Cerebellar cortex (tissue), 1 donor: ENCODE results near the gene NUMB.

Experiments used
- DNase-seq: peaks from one replicate; pipeline ENCODE4 v3.0.0-alpha.2; 2015; ENCODE audit warnings: low spot score

NUMB gene

GRCh38 chr14:73261075-73261474 is 197.3 kb downstream of the NUMB start:
- DNase-seq = no peak

DNA sequence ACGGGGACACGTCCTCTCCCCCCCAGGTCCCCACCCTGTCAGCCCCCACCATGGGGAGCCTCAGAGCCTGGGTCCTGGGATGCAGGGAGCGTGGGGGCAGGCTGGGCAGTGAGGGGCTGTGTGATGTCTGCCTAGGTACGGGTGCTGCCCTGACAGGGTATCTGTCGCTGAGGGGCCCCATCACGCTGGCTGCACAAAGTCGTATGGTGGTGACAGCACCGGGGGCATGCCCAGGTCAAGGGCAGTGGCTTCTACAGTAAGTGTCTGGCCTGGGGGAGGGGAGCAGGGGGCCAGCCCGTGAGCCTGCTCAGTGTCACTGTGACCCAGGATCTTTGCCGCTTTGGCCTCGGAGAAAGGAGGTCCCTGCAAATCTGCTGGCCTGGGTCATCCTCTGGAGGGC is 197.8 kb downstream of the NUMB start:
- DNase-seq = no peak

- DNase-seq = no peak
These were observed 198.5 kb downstream of the NUMB start for GRCh38 chr14:73259837-73260236.

- no peak for DNase-seq
These were observed 199.3 kb downstream of the NUMB start for GRCh38 chr14:73258845-73259611.

GRCh38 chr14:73258076-73258475 is 200.3 kb downstream of the NUMB start:
- no peak for DNase-seq

DNA sequence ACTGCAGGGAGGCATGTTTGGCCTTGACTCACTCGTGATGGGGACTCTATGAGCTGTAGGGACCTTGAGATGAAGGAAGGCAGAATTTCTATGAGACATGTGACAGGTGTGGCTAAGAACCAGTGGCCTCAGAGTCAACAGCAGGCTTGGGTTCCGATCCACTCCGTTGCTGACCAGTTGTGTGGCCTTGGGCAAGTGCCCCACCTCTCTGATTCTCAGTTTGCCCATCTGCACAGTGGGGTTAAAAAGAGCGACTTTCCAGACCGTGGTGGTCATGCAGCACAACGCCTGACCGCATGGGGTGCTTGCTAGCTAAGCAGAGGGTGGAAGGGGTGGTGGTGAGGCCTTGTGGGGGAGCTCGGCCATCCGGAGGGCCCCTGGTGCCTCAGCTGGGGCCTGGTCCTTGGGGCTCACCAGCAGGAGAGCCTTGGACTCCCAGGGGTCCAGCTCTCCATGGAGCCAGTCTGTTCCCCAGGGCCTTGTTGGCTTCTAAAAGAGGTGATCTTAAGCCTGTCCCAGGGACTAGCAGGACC is 202.6 kb downstream of the NUMB start:
- DNase-seq = no peak

- no peak for DNase-seq
These were observed 203.3 kb downstream of the NUMB start for GRCh38 chr14:73255005-73255400.

DNA sequence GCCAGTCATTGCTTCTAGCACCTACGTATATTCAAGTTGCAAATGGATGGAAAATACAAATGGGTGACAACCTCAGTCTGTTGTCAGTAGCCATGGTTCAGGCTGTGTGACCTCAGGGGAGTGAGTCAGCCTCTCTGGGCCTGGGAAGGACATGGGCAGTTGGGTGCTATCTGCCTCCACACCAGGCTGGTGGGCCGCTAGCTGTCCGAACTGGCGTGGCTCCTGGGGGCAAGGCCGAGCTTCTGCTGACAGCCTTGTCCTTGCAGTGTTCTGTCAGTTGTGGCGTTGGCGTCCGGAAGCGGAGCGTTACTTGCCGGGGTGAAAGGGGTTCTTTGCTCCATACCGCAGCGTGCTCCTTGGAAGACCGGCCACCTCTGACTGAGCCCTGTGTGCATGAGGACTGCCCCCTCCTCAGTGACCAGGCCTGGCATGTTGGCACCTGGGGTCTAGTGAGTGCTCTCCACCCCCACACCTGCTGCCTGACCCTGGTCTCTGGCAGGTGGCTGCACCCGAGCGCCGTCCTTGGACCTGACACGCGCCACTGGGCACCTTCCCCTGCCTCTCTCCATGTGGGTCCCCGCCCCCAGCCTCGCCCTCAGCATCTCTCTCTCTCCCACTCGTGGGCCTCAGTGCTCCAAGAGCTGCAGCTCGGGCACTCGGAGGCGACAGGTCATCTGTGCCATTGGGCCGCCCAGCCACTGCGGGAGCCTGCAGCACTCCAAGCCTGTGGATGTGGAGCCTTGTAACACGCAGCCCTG is 203.9 kb downstream of the NUMB start:
- DNase-seq = no peak

GRCh38 chr14:73253721-73254120 is 204.6 kb downstream of the NUMB start:
- DNase-seq = no peak

GRCh38 chr14:73253323-73253610 is 205.1 kb downstream of the NUMB start:
- DNase-seq = no peak

GRCh38 chr14:73252491-73253322 is 205.6 kb downstream of the NUMB start:
- DNase-seq = no peak

GRCh38 chr14:73251516-73252215 is 206.7 kb downstream of the NUMB start:
- no peak for DNase-seq

- no peak for DNase-seq
These were observed 207.4 kb downstream of the NUMB start for GRCh38 chr14:73250781-73251500.

DNA sequence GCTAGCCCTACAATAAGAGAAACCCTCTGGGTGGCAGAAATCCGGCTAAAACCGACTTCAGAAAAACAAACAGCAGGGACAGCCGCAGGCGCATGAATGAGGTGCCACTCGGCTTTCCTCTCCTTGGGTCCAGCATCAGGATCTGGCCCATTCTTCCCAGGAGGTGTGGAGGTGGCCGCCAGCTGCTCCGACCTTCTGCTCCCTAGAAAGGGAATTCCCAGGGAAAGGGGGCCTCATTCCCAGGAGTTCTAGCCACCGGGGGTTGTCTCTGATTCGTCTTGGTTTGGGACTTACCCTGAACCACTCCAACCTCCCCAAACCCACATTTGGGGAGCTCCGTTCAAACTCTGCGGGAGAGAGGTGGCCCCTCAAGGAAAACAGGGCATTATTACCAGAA is 208.0 kb downstream of the NUMB start:
- DNase-seq = no peak

DNA sequence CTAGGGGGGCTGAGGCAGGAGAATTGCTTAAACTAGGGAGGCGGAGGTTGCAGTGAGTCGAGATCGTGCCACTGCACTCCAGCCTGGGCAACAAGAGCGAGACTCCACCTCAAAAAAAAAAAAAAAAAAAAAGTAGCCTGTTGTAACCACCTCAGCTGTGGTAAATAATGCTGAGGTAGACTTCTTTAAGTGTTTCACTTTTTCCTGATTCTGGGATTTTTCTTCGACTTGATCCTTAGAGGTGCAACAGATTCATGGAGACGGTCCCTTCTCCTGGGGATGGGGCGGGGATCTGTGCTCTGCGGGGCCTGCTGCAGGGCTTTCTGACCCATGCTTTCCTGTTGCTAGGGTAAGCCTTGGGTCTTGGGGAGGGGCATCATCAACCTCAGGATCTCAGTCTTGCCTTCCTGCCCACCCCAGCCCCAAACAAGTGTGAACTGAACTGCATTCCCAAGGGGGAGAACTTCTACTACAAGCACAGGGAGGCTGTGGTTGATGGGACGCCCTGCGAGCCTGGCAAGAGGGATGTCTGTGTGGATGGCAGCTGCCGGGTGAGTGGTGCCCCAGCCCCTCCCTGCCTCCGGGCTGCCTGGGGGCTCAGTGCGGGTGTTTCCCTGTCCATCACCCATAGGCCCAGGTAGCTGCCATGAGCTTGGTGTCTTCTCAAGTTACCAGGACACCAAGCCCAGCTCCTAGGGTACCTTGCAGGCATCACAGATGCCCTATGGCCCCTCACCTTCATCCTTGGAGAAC is 208.6 kb downstream of the NUMB start:
- no peak for DNase-seq

- no peak for DNase-seq
These were observed 209.2 kb downstream of the NUMB start for GRCh38 chr14:73249108-73249507.

- DNase-seq = no peak
These were observed 210.1 kb downstream of the NUMB start for GRCh38 chr14:73248108-73248868.

GRCh38 chr14:73246387-73247150 is 211.8 kb downstream of the NUMB start:
- DNase-seq = no peak
